Keratinocyte (primary cell): ENCODE data around the gene RELCH.

Experiments used
- CTCF ChIP-seq, 3 experiments: IDR thresholded peaks in 1 of 3; conservative IDR thresholded peaks in 1 of 3; optimal IDR thresholded peaks in 1 of 3; 2 replicates in 2 of 3; 3 replicates in 1 of 3; pipeline versions ENCODE3 to v1.5.1; 2011; ENCODE audit warnings: low read length in 3 of 3, mild to moderate bottlenecking in 3 of 3, moderate library complexity in 2 of 3, control low read depth in 1 of 3, inconsistent platforms in 1 of 3; ENCODE audit not compliant: insufficient read depth in 2 of 3; ENCODE audit errors: extremely low read depth in 1 of 3
- EZH2 ChIP-seq: IDR thresholded peaks from one replicate; pipeline ENCODE4 v1.6.1; 2012; ENCODE audit warnings: inconsistent platforms, mild to moderate bottlenecking, low read length, moderate library complexity

DNA sequence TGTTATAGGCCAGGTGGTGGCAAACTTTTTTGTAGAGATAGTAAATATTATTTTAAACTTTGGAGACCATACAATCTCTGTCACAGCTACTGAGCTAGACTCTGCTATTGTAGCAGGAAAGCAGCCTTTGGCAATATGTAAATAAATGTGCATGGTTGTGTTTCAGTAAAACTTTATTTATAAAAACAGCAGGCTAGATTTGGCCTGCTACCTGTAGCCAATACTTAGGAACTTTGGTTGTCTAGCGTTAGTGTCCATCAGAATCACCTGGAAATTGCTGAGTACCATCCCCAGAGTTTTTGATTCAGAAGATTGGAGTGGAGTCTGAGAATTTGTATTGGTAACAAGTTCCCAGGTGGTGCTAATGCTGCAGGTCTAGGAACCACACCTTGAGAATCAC, 114.3 kb downstream of the RELCH start:
- no peak for TF ChIP-seq CTCF (optimal IDR thresholded peaks at IDR 0.05 in 1 of 3, IDR thresholded peaks at IDR 0.05 in 1 of 3, conservative IDR thresholded peaks at IDR 0.05 in 1 of 3; ENCODE audit: extremely low read depth in 1 of 3, insufficient read depth in 2 of 3, low read length in 3 of 3)
- TF ChIP-seq EZH2, result no peak
